NCI-H82 treated with DMSO at 0.1 percent for 48 hours (cell line): ENCODE data around the gene PINLYP.
"Not testable (repeated sequence)": the region's sequence is repeated elsewhere in the genome, so short reads cannot be mapped to it uniquely, and the experiment has no call there.

Experiments used
- DNase-seq: peaks from one replicate; lab custom pipeline; 2025; ENCODE audit not compliant: unreplicated experiment; lab: John Stamatoyannopoulos, UW

PINLYP gene

DNA sequence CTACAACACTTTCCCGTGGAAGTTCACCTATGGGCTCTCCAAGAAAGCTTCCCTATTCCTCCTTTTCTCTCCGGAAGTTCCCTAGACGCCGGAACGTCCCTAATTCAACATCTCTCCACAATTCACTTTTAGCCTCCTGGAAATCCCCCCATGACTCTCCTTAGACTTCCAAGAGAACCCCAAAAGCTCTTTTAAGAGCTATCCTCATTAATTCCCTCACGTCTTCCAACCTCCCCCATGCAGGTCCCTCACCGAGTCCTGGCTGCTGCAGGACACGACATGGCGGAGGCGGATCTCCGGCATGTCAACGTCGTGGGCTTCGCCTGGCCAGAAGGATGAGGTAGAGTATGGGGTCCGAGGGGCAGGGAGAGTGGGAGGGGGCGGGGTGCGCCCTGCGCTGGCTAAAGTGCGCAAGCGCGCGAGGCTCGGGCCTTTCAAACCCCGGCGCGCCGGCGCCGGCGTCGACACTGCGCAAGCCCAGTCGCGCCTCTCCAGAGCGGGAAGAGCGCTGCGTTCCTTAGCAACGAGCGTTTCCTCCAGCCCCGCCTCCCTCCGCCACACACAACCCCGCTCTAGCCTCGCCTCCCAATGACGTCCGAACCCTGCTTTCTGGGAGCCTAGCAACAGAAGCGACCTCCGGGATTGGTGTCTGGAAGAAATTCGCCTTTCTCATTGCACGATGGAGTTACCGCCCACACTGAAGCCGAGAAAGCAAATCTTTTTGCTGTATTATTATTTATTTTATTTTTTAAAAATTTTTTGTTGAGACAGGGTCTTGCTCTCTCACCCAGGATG is at the start of gene PINLYP, which contains the start of gene XRCC1:
PINLYP (plus strand) TSS at position 646 of the 795 bp plus-strand sequence. CDS start 1,391 bp downstream, outside the sequence.
XRCC1 (minus strand) TSS at position 372 of the 795 bp plus-strand sequence; CDS start at position 303, 69 bp downstream.
- DNase-seq = peak; percentile 96

DNA sequence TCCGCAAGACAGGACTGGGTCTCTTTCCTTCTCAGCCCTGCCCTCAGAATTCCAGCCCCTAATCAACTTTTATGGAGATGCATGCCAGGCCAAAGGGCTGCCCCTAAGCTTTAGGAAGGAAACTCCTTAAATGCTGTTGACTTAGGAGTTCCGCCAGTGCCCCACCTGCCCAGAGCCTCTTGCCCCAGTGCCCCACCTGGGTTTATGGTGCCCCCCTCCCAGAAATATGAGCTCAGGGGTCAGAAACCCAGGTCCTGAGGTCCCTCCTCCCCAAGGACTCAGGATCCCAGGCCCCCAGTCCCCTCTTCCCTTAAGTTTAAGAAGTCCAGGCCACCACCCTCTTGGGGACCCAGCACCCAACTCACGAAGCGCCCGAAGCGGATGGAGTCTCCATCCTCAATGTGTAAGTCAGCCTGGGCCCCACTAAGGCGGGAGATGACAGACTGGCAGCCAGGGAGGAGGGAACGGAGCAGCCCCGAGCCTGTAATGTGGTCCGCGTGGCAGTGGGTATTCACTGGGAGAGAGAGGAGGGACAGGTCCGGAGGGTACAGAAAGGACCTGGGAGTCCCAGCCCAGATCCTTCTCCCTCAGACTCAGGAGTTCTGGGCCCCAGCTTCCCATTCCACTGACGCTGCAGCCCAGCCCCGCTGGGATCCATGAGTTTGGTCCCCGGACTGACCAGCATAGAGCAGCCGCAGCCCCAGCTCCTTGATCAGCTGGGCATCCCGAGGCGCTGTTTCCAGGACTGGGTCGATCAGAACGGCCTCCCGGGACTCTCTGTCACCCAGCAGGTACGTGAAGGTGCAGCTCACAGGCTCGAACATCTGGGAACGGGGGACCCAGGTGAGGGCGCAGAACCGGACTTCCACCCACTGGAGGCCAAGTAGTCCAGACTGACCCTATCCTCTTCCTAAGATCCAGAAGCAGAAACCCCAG is 49.5 kb upstream of the PINLYP start:
- DNase-seq = no peak

DNA sequence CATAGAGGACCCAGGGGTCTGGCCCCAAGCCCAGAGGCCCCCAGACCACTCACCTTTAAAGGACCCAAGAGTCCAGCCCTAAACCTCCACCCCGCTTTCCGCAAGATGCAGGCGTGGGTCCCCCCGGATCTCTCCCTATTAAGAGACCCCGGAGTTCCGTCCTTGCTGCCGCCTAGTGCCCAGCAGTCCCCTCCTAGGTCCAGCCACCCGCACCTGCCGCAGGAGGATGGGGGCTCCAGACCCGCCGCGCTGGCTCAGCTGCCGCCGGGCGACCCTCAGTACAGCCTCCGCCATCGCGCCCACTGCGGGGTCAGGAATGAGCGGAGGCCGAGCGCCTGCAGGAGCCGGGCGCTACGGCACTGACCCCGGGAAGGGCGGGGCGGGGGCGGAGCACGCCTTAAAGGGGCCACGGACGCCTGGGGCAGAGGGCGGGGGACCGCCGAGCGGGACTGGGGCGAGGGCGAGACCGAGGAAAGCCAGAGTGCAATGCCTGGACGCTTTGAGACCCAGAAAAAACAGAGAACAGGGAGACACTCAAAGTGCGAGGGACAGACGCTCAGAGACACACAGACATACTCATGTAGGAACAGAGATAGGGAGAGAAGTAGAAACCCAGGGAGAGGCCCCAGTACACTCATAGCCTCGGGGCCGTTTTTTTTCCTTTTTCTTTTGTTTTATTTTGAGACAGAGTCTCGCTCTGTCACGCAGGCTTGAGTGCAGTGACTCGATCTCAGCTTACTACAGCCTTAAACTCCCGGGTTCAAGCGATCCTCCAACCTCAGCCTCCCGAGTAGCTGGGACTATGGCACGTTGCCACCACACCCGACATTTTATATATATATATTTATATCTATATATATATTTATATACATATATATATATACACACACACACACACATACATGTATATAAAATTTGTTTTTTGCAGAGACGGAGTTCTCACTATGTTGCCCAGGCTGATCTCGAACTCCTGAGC is 48.4 kb upstream of the PINLYP start, which contains the start of gene ETHE1:
ETHE1 (minus strand) TSS at position 318 of the 976 bp plus-strand sequence; CDS start at position 294, 24 bp downstream.
- DNase-seq = peak; percentile 52

DNA sequence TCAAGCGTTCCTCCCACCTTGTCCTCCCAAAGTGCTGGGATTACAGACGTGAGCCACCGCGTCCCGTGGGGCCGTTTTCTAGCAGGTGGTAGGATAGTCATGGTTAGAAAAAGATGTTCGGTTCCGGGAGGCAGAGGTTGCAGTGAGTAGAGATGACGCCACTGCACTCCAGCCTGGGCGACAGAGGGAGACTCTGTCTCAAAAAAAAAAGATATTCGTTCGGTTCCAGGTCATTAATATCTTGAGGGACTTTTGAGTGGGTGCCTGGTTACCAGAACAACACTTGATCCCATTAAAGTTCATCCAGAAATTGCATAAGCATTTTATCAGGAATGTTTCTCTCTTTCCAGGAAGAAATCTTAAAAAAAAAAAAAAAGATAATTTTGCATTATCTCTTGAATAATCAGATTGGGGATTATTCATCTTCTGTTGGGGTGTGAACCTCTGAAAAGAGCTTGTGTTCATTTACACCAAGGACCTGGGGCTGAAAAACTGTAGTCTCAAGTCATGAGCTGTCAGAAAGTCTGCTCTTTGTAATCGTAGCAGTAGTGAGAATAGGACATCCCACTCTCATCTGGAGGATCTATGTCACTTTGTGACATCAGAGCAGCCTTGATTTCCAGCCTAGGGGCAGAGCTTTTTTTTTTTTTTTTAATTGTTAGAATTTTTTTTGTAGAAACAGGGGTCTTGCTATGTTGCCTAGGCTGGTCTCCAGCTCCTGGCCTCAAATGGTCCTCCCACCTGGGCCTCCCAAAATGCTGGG is 47.6 kb upstream of the PINLYP start:
- DNase-seq = no peak

DNA sequence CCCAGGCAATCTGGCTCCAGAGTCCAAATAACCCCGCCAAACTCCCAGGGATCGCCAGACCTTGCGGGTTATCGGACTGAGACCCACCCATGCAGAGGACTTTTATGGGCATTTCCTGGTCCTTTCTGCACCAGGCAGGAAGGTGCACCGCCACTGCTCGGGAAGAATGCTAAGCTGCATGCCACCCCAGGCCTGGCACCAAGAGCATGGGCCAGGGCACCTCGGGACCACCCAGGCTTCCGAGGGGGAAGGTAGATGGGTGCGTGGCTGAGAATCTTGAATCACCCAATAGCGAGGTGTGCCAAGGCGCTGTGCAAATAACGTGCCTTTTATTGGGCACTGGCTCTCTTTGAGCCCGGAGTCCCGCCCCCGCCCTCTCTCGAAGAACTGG is 43.0 kb upstream of the PINLYP start:
- DNase-seq = no peak

DNA sequence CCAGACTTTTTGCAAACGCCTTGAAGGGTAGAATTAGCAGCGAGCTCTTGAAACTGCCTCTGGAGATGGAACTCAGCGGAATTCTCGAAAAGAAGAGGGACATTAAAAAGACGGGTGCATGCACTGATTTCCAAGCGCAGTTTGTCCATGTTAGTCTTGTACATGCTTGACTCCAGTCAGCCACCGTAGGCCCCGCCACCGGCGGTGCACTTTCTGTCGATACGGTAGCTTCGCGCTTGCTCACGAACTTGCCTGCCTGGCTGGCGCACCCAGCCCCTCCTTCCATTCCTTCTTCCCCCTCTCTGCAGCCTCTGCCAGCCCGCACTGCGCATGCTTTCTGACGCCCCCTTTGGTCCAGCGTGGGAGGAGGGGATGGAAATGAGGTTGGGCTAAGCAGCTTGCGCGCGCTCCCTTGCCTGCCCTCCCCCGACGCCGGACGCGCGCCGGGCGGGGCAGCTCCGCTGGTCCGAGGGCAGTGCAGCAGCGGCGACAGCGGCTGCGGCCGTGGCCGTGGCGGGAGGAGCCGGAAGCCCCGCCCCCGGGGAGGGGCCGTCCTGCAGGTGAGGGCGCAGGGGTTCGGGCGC is 42.5 kb upstream of the PINLYP start, which contains the start of gene ZNF575:
ZNF575 (plus strand) TSS at position 227 of the 584 bp plus-strand sequence. CDS start 1,235 bp downstream, outside the sequence.
- peak; percentile 91 for DNase-seq

DNA sequence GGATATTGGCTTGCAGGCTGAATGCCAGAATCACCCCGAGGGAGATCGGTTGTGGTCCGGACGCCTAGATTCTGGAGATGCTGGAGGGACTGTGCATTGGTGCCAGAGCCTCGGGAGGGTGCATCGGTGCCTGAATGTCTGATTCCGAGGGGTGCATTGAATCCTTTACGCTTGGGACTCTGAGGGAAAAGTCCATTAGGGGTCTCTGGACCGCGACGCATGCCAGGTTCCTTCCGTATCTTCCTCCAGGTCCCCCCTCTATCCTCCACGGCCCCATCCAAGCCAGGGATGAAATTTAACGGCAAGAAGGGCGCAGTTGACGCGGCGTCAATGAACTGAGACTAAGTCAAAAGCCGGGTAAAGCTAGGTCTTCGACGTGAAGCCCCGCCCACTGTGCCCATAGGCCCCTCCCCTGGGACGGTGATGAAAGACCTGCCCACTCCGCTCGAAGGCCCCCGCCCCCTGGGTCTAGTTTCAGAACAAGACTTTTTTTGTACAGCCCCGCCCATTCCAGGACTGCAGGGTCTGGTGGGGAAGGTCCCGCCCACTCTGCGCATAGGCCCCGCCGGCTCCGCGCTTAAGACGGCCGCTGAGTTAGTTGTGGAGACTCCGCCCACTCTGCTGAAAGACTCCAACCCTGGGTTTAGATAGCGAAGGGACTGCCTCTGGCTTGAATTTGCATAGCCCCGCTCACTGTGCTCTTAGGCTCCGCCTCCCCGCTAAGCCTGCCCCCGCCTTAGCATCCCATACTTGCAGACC is 41.9 kb upstream of the PINLYP start:
- peak; percentile 99 for DNase-seq

DNA sequence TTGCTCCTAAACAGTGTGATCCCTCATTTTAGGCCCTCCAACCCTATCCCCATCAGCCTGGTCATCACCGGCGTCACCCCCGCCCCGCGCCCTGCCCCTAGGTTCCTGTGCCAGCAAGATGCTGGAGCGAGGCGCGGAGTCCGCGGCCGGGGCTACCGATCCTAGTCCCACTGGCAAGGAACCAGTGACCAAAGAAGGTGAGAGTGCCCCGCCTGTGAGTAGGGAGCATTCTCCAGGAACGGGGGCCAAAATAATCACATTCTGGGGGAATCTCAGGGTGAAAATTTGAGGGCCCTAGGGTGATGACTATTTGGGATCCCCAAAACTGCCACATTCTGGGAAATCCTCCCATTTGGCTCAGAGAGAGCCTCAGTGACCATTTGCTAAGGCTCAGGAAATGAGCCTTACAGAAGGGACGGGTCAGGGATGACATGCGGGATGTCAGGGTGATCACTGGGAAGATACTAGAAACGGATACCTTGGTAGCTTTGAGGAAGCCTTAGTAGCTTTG is 41.2 kb upstream of the PINLYP start:
- no peak for DNase-seq

DNA sequence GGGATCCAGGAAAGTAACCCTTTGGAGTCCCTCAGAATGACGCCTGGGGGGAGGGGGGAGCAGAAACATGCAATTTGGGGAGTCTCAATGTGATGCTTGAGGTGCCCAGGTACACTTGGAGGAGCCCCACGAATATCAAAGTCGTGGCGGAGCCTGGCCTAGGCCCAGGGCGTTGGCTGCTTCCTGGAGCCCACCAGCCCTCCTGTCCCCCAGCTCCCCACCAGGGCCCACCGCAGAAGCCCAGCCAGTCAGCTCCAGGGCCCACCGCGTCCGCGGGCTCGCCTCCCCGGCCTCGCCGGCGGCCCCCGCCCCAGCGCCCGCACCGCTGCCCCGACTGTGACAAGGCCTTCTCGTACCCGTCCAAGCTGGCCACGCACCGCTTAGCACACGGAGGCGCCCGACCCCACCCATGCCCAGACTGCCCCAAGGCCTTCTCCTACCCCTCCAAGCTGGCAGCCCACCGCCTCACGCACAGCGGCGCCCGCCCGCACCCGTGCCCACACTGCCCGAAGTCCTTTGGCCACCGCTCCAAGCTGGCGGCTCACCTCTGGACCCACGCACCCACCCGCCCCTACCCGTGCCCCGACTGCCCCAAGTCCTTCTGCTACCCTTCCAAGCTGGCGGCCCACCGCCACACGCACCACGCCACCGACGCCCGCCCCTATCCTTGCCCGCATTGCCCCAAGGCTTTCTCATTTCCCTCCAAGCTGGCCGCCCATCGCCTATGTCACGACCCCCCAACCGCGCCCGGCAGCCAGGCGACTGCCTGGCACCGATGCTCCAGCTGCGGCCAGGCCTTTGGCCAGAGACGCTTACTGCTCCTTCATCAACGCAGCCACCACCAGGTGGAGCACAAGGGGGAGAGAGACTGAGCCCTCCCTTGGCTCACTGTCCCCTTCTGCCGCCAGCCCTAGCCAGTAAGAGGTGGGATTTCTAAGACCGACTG is 40.5 kb upstream of the PINLYP start:
- peak; percentile 27 for DNase-seq

DNA sequence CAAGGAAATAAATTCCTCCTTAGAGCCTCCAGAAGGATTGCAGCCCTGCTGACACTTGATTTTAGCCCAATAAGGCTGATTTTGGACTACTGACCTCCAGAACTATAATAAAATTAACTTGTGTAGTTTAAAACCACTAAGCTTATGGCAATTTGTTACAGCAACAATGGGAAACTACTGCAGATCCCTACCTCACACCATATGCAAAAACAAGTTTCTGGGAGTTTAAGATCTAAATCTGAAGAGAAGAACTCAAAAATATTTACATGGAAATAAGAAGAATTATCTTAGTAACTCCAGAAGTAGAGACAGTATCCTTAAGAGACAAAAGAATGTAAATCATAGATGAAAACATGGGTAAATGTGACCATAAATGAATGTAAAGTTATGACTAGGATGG is 36.7 kb upstream of the PINLYP start:
- no peak for DNase-seq

DNA sequence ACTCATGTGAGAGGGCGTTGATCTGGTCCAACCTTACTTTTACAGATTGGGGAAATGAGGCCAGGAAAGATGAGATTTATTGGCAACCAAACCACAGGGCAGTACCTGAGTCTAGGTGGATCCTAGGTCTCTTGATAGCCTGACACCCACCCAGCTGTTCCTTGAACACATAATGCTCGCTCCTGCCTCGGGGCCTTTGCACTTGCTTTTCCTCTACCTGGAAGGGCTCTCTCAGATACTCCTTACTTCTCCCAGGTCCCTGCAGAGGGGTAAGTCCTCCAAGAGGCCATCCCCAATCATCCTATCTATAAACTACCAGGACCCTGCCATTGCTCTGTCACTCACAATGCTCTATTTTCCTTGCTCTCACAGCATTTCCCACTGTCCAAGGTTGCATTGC is 35.2 kb upstream of the PINLYP start:
- DNase-seq = no peak

DNA sequence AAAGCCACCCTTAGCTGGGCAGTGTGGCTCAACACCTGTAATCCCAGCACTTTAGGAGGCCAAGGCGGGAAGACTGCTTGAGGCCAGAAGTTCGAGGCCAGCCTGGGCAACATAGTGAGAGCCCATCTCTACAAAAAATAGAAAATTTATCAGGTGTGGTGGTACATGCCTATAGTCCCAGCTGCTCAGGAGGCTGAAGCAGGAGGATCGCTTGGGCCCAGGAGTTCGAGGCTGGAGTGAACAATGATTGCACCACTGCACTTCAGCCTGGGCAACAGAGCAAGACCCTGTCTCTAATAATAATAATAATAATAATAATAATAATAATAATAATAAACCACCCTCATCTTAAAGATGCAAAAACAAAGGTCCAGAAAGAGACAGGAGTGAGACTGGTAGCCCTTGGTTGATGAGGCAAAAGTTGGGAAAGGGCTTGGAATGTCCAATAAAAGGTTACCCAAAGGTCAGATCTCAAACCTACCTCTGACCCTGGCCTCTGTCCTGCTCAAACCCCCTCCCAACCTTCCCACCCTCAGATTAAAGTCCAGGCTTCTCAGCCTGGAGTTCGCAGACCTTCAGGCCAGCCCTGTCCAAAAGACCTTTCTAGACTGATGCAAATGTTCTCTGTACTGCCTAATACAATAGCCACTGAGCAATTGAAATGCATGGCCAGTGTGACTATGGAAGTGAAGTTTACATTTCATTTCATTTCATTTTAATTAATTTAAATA is 33.5 kb upstream of the PINLYP start:
- no peak for DNase-seq

DNA sequence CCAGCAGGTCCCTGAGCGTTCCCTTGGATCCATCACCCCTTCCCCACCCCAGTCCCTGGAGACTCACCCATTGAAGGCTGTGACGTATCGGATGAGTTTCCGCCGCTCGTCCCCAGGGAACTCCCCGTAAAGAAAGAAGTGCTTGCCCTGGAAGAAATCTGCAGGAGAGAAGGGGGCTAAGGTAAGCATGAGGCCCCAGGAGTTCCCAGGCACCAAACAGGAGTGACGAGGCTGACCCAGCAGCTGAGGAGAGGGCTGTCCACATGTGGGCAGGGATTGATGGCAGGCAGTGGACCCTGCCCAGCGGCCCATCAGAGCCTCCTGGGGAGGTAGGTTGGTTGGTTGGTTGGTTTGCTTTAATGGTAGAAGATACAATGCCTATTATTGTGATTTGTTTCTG is 31.5 kb upstream of the PINLYP start:
- DNase-seq = no peak

DNA sequence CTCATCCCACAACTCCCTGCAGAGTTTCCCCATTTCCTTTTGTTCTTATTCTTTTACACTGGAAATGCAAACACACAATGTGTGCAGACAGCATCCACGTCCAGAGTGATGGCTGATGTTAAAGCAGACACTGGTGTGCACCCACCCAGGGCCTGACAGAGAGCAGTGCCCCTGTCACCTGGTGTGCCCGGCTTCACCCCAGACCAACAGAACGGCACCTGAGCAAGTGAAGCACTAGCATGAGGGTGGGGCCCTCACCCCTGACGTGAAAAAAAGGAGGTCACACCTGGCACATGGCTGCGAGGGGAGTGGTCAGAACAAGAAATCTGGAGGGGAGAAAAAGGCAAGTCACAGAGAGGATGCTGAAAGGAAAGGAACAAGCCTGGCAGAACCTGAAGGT is 30.3 kb upstream of the PINLYP start:
- no peak for DNase-seq

DNA sequence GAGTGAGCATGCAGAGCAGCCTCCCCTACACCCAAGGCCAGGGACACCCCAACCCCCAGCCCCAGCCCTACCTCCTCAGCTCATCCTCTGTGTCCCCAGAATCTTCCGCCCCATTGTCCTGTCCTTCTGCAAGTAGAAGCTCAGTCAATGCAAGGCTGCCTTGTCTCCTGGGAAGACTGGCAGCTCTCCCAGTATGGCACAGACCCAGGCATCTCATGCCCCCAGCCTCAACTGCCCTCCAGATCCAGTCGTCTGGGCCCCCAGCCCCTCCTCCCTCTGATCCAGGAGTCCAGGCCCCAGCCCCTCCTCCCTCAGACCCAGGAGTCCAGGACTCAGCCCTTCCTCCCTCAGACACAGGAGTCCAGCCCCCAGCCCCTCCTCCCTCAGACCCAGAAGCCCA is 29.6 kb upstream of the PINLYP start:
- no peak for DNase-seq

DNA sequence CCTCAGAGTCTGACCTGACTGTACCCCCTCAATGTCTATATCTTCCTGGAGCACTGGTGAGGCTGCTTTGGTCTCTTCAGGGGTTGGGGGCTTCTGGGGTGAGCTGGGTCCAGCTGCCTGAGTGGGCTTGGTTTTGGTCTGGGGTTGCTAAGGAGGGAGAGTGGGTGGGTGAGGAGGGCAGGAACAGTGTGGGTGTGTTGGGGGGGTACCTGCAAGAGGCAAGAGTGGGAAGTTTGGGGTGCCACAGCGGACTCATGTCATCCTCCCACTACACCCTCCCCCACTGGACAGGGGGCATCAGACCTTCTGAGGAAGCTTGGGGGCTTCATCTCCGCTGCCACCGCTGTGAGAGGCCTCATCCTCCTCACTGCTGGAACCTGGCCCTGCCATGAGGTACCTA is 29.0 kb upstream of the PINLYP start:
- no peak for DNase-seq

DNA sequence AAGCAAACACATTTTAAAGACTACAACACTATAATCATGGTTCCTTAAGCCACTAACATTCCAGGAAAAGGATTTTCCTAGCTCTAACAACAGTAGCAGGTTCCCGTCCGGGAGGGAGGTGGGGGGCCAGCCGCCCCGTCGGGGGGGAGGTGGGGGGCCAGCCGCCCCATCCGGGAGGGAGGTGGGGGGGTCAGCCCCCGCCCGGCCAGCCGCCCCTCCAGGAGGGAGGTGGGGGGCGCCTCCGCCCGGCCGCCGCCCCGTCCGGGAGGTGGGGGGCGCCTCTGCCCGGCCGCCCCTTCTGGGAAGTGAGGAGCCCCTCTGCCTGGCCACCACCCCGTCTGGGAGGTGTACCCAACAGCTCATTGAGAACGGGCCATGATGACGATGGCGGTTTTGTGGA is 27.7 kb upstream of the PINLYP start:
- DNase-seq = not testable (repeated sequence)
